Activated CD8-positive, alpha-beta memory T cell treated with anti-CD3 and anti-CD28 coated beads for 1 hour (primary cell): ENCODE data around the gene SNRNP35.
"Not testable (repeated sequence)": the region's sequence is repeated elsewhere in the genome, so short reads cannot be mapped to it uniquely, and the experiment has no call there.

Experiments
- DNase-seq, 2 donors: peaks; one replicate each; pipeline ENCODE4 v3.0.0-alpha.2; 2020; ENCODE audit warnings: low read depth in 1 of 2; ENCODE audit errors: extremely low read depth in 1 of 2

SNRNP35 gene

GRCh38 chr12:123446333-123446713 lies 11.6 kb upstream of the SNRNP35 start:
- DNase-seq: no peak

- DNase-seq: no peak
Observed at GRCh38 chr12:123449249-123449733, 8.6 kb upstream of the SNRNP35 start.

- DNase-seq: no peak
Observed at GRCh38 chr12:123449856-123450255, 8.1 kb upstream of the SNRNP35 start.

- no peak for DNase-seq
Observed at GRCh38 chr12:123450636-123451035, 7.3 kb upstream of the SNRNP35 start.

GRCh38 chr12:123452276-123452550 lies 5.7 kb upstream of the SNRNP35 start:
- DNase-seq: not testable (repeated sequence)

GRCh38 chr12:123453165-123453564 lies 4.8 kb upstream of the SNRNP35 start:
- no peak for DNase-seq

- not testable (repeated sequence) for DNase-seq
Observed at GRCh38 chr12:123463174-123463573, 5.2 kb downstream of the SNRNP35 start.

- DNase-seq: no peak
Observed at GRCh38 chr12:123465084-123465483, 7.1 kb downstream of the SNRNP35 start.

GRCh38 chr12:123468786-123469185 lies 10.8 kb downstream of the SNRNP35 start:
- DNase-seq: no peak

GRCh38 chr12:123469978-123470377 lies 12.0 kb downstream of the SNRNP35 start:
- DNase-seq: no peak

GRCh38 chr12:123471374-123472068 lies 13.6 kb downstream of the SNRNP35 start:
- no peak for DNase-seq

GRCh38 chr12:123472438-123472849 lies 14.5 kb downstream of the SNRNP35 start:
- no peak for DNase-seq

GRCh38 chr12:123474485-123475245 lies 16.7 kb downstream of the SNRNP35 start:
- no peak for DNase-seq

GRCh38 chr12:123475246-123475703 lies 17.3 kb downstream of the SNRNP35 start:
- no peak for DNase-seq

- no peak for DNase-seq
Observed at GRCh38 chr12:123478069-123478468, 20.1 kb downstream of the SNRNP35 start.

GRCh38 chr12:123478762-123479161 lies 20.8 kb downstream of the SNRNP35 start:
- DNase-seq: no peak

GRCh38 chr12:123479442-123480180 lies 21.7 kb downstream of the SNRNP35 start:
- no peak for DNase-seq

GRCh38 chr12:123481251-123481650 lies 23.3 kb downstream of the SNRNP35 start:
- not testable (repeated sequence) for DNase-seq

- no peak for DNase-seq
Observed at GRCh38 chr12:123482876-123483275, 24.9 kb downstream of the SNRNP35 start.

- no peak for DNase-seq
Observed at GRCh38 chr12:123483602-123484248, 25.8 kb downstream of the SNRNP35 start.

GRCh38 chr12:123485756-123486155 lies 27.8 kb downstream of the SNRNP35 start:
- no peak for DNase-seq
